ENCODE data around the gene NSD2. TPM values are rescaled to one million over a fixed set of nuclear protein-coding genes. Genes with fewer than 3 reads are reported as not detected.
A peak's percentile ranks its signal among the peaks of the same experiment; 100 is the strongest.

NSD2 gene
- total RNA-seq, 3 donors from 2014 or later, result 82.8 to 114 (median 83.3) TPM

GRCh38 chr4:1873776-1874175 lies 2.6 kb downstream of the NSD2 start:
- ATAC-seq (no peak), DNase-seq (peak in 1 of 3 donors; percentile 27)
- no peaks in the 10 kb centered on the region for H3K9me3 ChIP-seq
- intact Hi-C loops (cut with DNase I, micrococcal nuclease), result no loop called here
- no peak for TF ChIP-seq CTCF (IDR thresholded peaks at IDR 0.05)
- H3K4me3 ChIP-seq, result no peak overlapping the region
- H3K4me1 ChIP-seq (ENCODE audit: low read depth), result peaks cover 38% of the 10 kb centered on the region
- H3K36me3 ChIP-seq (ENCODE audit: low read depth), result no peaks in the 10 kb centered on the region

GRCh38 chr4:1874201-1874600 lies 3.0 kb downstream of the NSD2 start:
- intact Hi-C loops (cut with DNase I, micrococcal nuclease), result no loop called here
- Histone ChIP-seq H3K36me3 (ENCODE audit: low read depth) (no peaks in the 10 kb centered on the region), H3K4me1 (ENCODE audit: low read depth) (peaks cover 34% of the 10 kb centered on the region), H3K4me3 (no peak overlapping the region), H3K9me3 (no peaks in the 10 kb centered on the region)
- ATAC-seq (peak; percentile 42), DNase-seq (peak in 1 of 3 donors; percentile 18)
- TF ChIP-seq CTCF (IDR thresholded peaks at IDR 0.05), result no peak

GRCh38 chr4:1879485-1879884 lies 8.3 kb downstream of the NSD2 start:
- no peak for DNase-seq
- ATAC-seq, result no peak
- Histone ChIP-seq H3K4me3 (no peak overlapping the region), H3K4me1 (ENCODE audit: low read depth) (peaks cover 33% of the 10 kb centered on the region), H3K9me3 (no peaks in the 10 kb centered on the region), H3K36me3 (ENCODE audit: low read depth) (no peaks in the 10 kb centered on the region)
- TF ChIP-seq CTCF (IDR thresholded peaks at IDR 0.05), result no peak
- intact Hi-C loops (cut with DNase I, micrococcal nuclease), result no loop called here

GRCh38 chr4:1880332-1880731 lies 9.1 kb downstream of the NSD2 start:
- Histone ChIP-seq H3K4me1 (ENCODE audit: low read depth) (peaks cover 29% of the 10 kb centered on the region), H3K36me3 (ENCODE audit: low read depth) (no peaks in the 10 kb centered on the region), H3K4me3 (no peak overlapping the region), H3K9me3 (no peaks in the 10 kb centered on the region)
- DNase-seq, result peak in 1 of 3 donors; percentile 54
- TF ChIP-seq CTCF (IDR thresholded peaks at IDR 0.05), result no peak
- intact Hi-C loops (cut with DNase I, micrococcal nuclease), result no loop called here
- peak; percentile 84 for ATAC-seq

- TF ChIP-seq CTCF (IDR thresholded peaks at IDR 0.05), result no peak
- intact Hi-C loops (cut with DNase I, micrococcal nuclease), result no loop called here
- no peak overlapping the region for H3K4me3 ChIP-seq
- ATAC-seq (no peak), DNase-seq (no peak)
- no peaks in the 10 kb centered on the region for H3K9me3 ChIP-seq
- peaks cover 27% of the 10 kb centered on the region for H3K4me1 ChIP-seq (ENCODE audit: low read depth)
- H3K36me3 ChIP-seq (ENCODE audit: low read depth), result no peaks in the 10 kb centered on the region
Observed at GRCh38 chr4:1882850-1883271, 11.7 kb downstream of the NSD2 start.

GRCh38 chr4:1883583-1883982 lies 12.4 kb downstream of the NSD2 start:
- Histone ChIP-seq H3K36me3 (ENCODE audit: low read depth) (no peaks in the 10 kb centered on the region), H3K4me3 (no peak overlapping the region), H3K9me3 (no peaks in the 10 kb centered on the region), H3K4me1 (ENCODE audit: low read depth) (peaks cover 30% of the 10 kb centered on the region)
- intact Hi-C loops (cut with DNase I, micrococcal nuclease), result no loop called here
- no peak for TF ChIP-seq CTCF (IDR thresholded peaks at IDR 0.05)
- ATAC-seq (no peak), DNase-seq (peak in 1 of 3 donors; percentile 26)

Measured in mucosa of descending colon (tissue), 3 donors.